ENCODE measurements around the gene DVL1.

The DVL1 gene

DNA sequence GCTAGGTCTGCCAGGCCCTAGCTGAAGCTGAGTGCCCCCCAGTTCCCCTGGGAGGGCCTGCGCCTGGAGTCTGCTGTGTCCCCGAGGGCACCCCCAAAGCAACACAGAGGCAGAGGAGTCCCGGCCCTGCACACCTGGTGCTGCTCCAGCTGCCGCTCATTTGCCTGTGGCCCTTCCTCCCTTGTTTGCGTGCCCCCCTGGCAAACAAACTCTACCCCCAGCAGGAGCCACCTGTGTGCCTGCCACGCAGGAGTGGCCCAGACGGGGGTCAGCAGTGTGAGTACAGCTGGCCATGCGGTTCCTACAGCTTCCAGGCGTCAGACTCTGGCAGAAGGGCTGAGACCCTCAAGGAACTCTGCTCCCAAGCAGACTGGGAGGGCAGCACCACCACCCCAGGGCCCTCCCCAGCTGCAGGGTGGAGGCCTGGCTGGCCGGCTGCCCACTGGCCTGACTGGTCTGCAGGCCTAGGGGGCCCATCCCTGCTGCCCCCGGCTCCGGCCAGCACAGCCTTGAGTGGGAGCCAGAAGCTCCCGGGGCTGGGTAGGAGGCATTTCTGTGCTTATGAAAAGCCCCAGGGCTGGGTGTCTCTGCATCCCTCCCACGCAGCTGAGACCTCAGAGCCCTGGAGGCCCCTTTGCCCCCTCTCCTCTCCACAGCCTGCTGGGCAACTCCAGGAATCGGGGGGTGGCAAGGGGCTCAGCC lies 18.7 kb downstream of the DVL1 start:
- TF ChIP-seq, protein P1, sequence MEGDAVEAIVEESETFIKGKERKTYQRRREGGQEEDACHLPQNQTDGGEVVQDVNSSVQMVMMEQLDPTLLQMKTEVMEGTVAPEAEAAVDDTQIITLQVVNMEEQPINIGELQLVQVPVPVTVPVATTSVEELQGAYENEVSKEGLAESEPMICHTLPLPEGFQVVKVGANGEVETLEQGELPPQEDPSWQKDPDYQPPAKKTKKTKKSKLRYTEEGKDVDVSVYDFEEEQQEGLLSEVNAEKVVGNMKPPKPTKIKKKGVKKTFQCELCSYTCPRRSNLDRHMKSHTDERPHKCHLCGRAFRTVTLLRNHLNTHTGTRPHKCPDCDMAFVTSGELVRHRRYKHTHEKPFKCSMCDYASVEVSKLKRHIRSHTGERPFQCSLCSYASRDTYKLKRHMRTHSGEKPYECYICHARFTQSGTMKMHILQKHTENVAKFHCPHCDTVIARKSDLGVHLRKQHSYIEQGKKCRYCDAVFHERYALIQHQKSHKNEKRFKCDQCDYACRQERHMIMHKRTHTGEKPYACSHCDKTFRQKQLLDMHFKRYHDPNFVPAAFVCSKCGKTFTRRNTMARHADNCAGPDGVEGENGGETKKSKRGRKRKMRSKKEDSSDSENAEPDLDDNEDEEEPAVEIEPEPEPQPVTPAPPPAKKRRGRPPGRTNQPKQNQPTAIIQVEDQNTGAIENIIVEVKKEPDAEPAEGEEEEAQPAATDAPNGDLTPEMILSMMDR (IDR thresholded peaks at IDR 0.05): no peak

DNA sequence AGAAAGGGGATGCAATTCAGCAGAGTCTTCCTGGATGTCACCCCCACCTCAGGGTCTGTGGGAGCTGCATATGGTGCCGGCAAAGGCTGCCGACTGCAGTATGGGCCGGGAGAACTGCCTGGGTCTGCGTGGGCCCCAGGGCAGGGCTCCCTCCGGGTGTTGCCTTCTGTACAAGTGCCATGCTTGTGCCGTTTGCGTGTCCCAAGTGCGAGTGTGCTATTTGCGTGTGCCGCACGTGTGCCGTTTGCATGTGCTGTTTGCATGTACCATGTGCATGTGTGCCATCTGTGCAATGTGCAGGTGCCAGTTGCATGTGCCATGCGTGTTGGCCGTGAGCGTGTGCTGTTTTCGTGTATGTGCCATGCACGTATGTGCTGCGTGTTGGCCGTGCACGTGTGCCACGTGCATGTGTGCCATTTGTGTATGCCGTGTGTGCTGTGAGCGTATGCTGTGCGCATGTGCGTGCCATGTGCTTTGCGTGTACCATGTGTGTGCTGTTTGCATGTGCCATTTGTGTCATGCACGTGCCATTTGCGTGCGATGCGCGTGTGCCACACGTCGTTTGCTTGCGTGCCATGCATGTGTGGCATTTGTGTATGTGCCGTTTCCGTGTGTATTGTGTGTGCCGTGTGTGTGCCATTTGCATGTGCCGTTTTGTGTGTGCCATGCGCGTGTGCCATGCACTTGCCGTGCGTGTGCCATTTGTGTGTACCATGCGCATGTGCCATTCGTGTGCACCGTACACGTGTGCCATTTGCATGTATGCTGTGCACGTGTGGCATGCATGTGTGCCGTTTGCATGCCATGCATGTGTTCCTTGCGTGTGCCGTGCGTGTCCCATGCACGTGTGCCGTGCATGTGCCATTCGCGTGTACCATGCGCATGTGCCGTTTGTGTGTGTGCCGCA lies 19.7 kb downstream of the DVL1 start:
- TF ChIP-seq, protein P1 (IDR thresholded peaks at IDR 0.05): no peak

DNA sequence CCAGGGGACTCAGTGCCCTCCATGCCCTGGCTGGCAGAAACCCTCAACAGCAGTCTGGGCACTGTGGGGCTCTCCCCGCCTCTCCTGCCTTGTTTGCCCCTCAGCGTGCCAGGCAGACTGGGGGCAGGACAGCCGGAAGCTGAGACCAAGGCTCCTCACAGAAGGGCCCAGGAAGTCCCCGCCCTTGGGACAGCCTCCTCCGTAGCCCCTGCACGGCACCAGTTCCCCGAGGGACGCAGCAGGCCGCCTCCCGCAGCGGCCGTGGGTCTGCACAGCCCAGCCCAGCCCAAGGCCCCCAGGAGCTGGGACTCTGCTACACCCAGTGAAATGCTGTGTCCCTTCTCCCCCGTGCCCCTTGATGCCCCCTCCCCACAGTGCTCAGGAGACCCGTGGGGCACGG lies 21.0 kb downstream of the DVL1 start:
- TF ChIP-seq, protein P1 (IDR thresholded peaks at IDR 0.05): no peak

DNA sequence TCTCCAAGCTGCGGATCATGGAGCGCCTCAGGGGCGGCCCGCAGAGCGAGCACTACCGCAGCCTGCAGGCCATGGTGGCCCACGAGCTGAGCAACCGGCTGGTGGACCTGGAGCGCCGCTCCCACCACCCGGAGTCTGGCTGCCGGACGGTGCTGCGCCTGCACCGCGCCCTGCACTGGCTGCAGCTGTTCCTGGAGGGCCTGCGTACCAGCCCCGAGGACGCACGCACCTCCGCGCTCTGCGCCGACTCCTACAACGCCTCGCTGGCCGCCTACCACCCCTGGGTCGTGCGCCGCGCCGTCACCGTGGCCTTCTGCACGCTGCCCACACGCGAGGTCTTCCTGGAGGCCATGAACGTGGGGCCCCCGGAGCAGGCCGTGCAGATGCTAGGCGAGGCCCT lies 21.9 kb downstream of the DVL1 start:
- TF ChIP-seq, protein P1 (IDR thresholded peaks at IDR 0.05): no peak

DNA sequence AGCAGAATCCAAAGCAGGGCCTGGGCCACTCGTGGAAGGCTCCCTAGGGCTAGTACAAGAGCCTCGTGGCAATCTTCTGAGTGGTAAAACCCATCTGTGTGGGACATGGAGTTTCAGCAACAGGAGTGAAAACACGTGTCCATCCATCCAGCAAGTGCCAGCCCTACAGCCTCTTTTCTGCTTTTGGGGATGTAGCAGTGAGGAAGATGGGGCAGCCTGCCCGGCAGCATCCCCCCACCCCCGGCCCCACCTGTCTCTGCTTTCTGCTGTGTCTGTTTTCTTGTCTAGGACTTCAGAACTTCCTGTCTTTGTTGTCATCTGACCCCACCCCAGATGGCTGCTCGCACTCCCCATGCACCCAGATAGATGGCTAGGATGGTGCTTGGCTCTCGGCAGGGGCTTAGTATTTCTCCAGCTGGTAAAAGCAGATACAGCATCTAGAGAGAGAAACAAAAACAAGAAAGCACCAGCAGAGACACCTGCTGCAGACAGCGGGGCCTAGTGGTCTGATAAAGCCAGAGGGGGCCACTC lies 23.1 kb downstream of the DVL1 start:
- TF ChIP-seq, protein P1 (IDR thresholded peaks at IDR 0.05): no peak

DNA sequence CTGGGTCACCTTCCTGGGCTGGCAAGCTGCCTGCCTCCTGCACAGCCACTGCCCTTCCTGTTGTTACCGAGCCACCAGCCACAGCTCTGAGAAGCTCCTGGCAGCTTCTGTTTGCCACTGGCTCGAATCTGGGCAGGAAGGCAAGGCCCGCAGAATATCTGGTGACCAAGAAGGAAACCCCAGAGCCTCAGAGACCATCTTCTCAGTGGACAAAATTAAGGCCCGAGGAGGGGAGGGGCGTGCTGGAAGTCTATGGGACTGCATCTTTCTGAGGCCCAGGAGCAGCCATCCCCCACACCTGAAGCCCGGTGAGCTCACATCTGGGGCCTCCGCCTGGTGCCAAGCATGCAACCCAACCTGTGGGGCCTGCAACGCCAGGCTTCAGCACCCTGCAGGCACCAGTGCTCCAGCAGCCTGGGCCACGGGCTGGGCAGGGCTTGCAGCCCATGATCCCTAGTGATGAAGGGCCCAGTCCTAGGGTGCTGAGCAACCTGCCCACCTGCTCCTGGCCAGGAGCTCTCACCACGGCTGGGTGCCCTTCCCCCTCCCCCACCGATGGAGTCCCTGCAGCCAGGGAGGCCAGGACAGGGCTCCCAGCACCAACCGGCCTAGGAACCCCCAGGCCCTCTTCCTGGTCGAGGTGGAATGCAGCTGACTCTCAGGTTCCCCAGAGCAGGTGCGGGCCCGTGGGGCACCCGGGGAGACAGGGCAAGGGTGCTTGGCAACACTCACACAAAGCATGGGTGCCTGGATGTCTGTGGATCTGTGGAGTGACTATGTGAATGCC lies 23.7 kb downstream of the DVL1 start:
- TF ChIP-seq, protein P1 (IDR thresholded peaks at IDR 0.05): no peak

All from LNCAP (cell line).